D341Med (cell line): ENCODE data around the gene OBP2A.

Experiments used
- DNase-seq: peaks from one replicate; pipeline ENCODE4 v3.0.0; 2012; ENCODE audit warnings: low spot score

The OBP2A gene

DNA sequence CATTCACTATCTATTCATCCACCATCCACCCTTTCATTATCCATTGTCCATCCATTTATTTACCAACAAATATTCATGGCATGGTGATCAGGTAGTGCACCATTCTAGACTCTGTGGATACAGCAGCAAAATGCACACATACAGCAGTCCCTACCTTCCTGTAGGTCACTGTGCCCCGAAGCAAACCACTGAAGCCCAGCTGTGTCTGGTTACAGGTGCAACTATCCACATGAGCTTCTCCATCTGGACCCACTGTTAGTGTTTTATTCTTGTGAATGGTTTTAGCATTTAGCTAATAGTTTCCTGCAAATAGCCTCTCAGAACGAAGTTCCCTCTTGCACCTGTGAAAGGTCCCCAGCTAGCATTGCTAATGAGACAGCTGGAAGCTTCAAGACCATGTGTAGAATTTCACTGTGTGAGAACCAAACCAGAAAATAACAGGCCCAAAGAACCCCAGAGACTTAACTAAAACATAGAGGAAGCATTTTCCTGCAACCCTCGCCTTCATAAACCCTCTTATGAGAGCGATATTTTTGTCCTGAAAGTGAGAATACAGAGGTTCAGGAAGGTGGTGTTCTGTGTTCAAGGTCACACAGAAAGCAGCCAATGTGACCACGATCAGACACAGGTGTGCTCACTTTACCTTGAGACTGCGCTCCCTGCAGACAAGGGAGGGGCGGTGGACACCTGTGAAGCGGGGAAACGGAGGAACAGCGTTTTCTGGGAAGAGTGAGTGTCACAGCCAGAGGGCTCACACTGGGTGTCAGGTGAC, 34.1 kb downstream of the OBP2A start:
- DNase-seq = no peak

GRCh38 chr9:135580664-135581380, 34.9 kb downstream of the OBP2A start:
- no peak for DNase-seq

GRCh38 chr9:135581636-135582426, 35.9 kb downstream of the OBP2A start:
- DNase-seq = no peak

DNA sequence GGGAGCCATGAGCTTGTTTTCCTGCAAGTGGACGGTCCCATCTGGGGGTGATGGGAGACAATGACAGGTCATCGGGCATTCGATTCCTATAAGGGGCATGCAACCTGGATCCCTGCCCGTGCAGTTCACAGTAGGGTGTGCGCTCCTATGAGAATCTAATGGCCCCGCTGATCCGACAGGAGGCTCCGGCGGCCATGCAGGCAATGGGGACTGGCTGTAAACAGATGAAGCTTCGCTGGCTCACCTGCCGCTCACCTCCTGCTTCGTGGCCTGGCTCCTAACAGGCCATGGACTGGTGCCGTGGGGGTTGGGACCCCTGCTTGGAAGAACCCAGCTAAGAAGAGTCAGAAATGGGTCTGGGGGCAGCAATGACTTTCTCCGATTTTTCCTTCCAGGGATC, 36.6 kb downstream of the OBP2A start:
- DNase-seq = no peak

DNA sequence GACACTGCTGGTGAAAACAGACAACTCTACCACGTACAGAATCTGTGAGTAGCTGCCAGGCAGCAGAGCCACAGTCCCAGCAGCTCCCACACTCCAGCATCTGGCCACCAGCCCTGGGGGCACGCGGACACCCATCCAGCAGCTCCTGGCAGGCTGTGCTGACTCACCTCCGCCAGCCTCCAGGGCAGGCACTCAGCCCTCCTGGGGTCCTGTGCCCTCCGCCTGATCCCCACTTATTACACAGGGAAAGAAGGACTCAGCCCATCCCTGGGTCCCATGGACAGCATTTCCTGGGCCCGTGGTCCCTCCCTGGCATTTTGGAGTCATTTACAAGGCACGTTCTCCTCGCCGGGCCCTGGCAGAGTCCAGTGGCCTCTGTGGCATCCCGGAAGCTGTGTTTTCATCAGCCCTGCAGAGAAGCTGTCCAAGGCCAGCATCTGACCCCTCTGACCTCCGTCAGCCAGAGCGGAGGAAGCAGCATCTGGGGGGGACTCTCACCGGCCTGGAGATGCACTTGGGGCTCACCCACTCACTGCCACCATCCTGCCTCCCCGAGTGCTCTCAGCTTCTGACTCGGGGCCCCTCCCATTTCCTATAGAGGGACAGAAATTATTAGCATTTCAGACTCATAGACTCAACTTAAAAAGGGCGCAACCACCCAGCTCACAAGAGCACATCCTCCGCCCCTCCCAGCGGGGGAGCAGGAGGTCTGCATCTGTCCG, 37.2 kb downstream of the OBP2A start:
- peak; percentile 33 for DNase-seq

DNA sequence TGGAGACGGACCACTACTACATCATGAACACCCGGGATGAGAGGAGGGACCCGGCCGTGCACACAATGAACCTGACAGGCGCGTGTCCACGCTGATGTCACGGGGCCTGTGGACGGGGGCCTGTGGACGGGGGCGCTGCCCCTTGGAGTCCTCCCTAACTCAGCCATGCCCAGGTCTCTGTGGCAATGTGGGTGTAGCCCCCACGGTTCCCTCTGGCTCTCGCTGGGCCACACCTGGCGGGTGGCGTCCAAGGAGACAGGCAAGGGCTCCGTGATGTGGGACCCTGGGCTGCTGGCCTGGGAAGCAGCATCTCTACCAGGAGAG, 37.7 kb downstream of the OBP2A start:
- DNase-seq = no peak

DNA sequence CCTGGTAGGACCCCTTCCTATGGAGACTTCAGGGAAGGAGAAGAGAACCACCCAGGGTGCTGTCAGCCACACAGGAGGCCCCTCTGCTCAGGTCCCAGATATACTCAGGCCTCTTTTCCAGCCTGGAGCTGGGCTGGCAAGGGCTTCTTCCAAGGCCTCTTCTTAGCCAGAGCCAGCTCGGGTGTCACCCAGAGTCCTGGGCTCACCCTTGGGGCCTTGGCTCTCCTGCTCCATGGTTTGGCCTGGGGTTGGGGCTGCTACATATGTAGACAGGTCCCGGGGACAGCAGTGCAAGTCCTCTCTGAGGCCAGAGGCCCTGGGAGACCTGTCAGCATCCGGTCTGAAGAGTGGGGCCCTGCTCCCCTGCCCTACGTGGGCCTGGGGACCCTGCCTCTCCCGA, 38.4 kb downstream of the OBP2A start:
- no peak for DNase-seq

DNA sequence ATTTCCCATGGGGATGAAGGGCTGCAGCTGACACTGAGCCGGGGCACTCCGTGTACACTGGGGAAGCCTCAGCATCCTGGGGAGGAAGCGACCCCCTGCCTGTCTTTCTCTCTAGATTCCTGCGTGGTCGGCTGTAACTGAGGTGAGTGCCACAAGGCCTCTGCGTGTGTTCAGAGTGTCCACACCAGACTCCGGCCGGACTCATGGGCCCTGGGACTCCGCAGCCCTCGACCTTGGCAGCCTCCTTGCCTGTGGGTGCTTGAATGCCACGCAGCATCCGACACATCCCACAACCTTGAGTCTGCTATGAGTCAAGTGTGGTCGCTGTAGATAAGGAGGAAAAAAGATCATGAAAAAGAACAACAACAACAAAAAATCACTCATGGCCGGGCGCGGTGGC, 39.0 kb downstream of the OBP2A start:
- no peak for DNase-seq

DNA sequence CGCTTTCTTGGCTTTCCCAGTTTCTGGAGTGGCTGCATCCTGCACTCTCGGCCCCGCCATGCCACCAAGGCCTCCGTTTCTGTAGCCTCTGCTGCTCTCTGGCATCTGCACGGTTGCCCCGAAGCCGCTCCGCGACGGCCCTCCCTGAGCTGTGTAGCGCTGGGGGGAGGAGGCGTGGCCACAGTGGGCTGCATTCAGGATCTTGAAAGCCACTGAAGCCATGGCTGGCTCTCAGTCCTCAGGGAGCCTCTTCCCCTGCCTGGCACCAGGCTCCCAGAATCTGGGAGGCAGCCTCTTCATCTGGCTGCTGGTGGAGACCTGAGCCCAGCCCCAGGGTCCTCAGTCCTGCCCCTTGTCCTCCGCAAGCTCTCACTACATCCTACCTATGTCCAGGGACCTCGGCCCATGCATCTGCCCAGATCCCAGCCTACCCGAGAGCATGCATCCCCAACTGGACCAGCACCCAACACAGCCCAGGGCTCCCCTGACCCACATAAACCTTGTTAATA, 40.7 kb downstream of the OBP2A start:
- no peak for DNase-seq

- DNase-seq = no peak
These were observed 41.7 kb downstream of the OBP2A start for GRCh38 chr9:135587658-135588057.

DNA sequence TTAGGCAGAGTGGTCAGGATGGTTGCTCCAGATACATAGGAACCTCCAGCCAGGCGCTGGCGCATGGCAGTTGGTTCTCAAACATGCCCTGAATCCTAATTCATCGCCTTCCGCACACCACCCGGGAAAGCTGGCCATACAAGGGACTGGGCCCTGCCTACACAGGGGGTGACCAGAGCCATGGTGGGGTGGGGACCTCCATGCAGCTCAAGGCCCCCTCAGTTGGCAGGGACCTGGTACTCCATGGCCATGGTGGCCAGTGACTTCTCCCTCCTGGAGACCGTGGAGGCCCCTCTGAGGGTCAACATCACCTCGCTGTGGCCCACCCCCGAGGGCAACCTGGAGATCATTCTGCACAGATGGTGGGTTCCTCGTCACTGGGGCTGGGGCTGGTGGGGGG, 42.4 kb downstream of the OBP2A start:
- no peak for DNase-seq

GRCh38 chr9:135588886-135589595, 43.1 kb downstream of the OBP2A start:
- DNase-seq = no peak

GRCh38 chr9:135589596-135590485, 43.9 kb downstream of the OBP2A start:
- DNase-seq = no peak

GRCh38 chr9:135590486-135591079, 44.7 kb downstream of the OBP2A start:
- DNase-seq = no peak

DNA sequence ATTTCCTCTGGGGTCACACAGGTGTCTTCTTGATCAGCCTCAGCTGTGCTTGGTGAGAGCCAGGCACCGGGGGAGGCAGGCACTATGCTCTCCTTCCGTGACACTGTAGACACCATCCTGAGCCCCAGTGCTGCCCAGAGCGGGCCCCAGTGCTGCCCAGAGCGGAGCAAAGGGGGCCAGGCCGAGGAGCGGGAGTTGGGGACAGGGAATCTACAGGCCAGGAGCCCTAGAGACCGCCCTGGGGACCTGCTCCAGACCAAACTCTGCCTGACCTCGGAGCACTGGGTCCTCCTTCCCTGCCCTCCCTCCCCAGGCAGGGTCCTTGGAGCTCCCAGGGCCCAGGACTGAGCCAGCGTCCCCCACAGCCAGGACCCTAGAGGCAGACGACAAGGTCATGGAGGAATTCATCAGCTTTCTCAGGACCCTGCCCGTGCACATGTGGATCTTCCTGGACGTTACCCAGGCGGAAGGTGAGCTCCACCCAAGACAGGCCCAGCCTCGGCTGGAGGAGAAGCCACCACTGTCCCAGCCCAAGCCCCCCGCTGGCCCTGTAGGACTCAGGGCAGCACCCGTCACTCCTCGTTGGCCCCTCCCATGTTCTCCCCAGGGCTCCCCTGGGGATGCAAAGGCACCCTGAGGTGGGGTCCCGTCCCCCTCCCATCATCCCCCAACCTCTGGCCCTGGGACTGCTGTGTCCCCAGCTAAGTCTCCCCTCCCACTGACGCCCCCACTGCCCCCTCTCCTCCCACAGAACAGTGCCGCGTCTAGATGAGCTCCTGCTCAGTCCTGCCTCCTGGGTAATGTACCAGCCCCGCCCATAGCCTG, 45.8 kb downstream of the OBP2A start:
- DNase-seq = peak; percentile 30

DNA sequence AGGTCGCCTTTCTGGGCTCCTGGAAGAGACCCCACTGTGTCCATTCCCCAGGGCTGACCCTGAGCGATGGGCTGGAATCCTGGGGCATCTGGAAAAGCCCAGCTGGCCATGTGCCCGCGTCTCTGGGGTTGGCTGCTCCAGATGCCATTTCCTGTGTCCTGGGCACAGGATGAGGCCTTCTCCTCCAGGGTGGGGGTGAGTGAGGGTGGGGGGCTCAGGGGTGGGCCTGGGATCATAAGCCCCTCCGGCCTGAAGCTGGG, 46.3 kb downstream of the OBP2A start:
- peak; percentile 21 for DNase-seq

DNA sequence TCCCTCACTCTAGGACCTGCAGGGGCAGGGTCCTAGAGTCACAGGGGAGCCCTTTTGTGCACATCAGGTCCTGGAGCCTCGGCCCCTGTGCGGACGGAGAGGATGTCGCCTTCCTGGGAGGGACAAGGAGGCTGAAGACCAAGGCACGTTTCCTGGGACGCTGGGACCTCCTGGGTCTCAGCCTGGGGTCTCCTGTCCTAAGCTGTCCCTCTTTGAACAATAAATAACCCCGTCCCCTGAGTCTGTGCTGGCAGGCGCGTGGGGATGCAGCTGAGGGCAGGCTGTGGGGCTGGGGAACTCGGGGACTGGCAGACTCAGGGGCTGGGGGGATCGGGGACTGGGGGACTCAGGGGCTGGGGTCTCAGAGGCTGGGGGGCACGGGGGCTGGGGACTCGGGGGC, 46.7 kb downstream of the OBP2A start:
- no peak for DNase-seq

- DNase-seq = no peak
These were observed 50.3 kb downstream of the OBP2A start for GRCh38 chr9:135596211-135596610.
